Measurements from ENCODE around the gene ATP13A2.

ATP13A2 gene

DNA sequence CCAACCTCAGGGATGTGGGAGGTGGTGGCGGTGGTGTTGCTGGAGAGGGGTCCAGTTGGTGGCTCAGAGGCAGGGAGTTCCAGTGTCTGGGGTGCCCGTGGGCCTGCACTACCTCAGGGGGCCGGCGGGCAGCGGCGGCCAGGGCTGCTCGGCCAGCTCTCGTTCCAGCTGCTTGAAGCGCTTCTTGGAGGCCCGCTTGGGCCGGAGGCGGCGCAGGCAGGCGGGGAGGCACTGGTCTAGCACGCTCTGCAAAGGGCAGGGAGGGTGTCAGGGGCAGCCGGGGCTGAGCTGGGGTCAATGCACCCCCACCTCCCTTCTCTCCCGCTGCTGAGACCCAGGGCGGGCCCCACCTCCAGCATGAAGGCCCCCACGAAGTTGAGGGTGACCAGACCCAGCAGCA is 25.6 kb downstream of the ATP13A2 start:
- no peak overlapping the region for H3K4me3 ChIP-seq (ENCODE audit: low read length)
- no peak for TF ChIP-seq ZNF274 (IDR thresholded peaks at IDR 0.05; ENCODE audit: low read depth, low read length)

DNA sequence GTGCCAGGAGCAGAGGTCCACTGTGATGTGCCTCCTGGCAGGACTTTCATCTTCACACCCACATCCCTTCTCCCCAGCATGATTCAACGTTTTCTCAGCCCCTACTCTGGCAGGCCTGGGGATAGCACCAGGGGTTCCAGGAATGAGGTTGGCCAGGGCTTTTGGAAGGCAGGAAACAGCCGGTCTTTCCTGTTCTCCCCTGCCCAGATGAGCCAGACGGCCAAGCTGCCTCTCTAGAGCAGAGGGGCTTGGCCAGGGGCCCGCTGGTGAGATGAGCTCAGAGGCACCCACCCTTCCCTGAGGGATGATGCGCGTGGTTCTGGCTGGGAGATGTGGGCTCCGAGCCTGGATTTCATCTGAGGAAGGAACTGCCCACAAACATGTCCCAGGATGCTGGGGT is 27.0 kb downstream of the ATP13A2 start:
- no peak for TF ChIP-seq ZNF274 (IDR thresholded peaks at IDR 0.05; ENCODE audit: low read depth, low read length)
- H3K4me3 ChIP-seq (ENCODE audit: low read length), result no peak overlapping the region

GRCh38 chr1:16983649-16984048 is 28.1 kb downstream of the ATP13A2 start:
- H3K4me3 ChIP-seq (ENCODE audit: low read length), result no peak overlapping the region
- no peak for TF ChIP-seq ZNF274 (IDR thresholded peaks at IDR 0.05; ENCODE audit: low read depth, low read length)

GRCh38 chr1:16982902-16983301 is 28.8 kb downstream of the ATP13A2 start:
- no peak overlapping the region for H3K4me3 ChIP-seq (ENCODE audit: low read length)
- TF ChIP-seq ZNF274 (IDR thresholded peaks at IDR 0.05; ENCODE audit: low read depth, low read length), result no peak

GRCh38 chr1:16981269-16981849 is 30.4 kb downstream of the ATP13A2 start:
- TF ChIP-seq ZNF274 (IDR thresholded peaks at IDR 0.05; ENCODE audit: low read depth, low read length), result no peak

DNA sequence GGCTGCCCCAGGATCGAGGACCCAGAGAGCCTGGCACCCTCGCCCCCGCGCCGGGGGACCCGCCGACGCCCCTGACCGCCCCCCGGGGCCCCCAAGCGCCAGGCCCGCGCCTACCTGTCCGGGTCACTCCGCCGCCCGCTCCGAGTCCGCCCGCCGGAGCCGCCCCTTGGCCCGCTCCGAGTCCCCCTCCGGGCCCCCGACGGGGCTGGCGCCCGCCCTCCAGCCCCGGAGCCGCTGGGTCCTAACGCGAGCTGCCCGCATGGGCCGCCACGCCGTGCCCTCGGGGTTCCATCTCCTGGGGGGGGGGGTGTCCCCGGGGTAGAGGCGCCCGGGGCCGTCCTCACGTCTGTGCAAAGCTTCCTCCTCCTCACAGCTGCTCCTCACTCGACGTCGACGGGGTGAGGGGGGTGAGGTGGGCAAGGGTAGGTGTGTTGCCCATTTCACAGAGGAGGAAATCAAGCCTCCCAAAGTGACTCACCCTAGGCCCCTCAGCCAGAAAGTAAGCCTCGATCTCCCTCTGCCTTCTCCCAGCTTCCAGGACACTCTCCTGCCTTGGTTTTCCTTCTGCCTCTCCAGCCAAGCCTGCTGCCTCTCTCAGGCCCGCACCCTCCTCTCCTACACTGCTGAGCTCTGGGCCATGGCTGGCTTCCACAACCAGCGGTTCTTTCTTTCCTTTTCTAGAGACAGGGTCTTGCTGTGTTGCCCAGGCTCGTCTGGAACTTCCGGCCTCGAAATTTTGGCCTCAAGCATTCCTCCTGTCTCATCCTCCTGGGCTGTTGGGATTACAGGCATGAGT is 31.1 kb downstream of the ATP13A2 start, which contains the start of gene MFAP2:
MFAP2 (minus strand) TSS at position 148 of the 796 bp plus-strand sequence. CDS start 2,347 bp downstream, outside the sequence.
- no peak for TF ChIP-seq ZNF274 (IDR thresholded peaks at IDR 0.05; ENCODE audit: low read depth, low read length)
- H3K4me3 ChIP-seq (ENCODE audit: low read length), result no peak within 1 kb of the TSS

More at GRCh38 chr1:16981269-16981849, 30.4 kb downstream of the ATP13A2 start:
- H3K4me3 ChIP-seq (ENCODE audit: low read length), result no peak overlapping the region

DNA sequence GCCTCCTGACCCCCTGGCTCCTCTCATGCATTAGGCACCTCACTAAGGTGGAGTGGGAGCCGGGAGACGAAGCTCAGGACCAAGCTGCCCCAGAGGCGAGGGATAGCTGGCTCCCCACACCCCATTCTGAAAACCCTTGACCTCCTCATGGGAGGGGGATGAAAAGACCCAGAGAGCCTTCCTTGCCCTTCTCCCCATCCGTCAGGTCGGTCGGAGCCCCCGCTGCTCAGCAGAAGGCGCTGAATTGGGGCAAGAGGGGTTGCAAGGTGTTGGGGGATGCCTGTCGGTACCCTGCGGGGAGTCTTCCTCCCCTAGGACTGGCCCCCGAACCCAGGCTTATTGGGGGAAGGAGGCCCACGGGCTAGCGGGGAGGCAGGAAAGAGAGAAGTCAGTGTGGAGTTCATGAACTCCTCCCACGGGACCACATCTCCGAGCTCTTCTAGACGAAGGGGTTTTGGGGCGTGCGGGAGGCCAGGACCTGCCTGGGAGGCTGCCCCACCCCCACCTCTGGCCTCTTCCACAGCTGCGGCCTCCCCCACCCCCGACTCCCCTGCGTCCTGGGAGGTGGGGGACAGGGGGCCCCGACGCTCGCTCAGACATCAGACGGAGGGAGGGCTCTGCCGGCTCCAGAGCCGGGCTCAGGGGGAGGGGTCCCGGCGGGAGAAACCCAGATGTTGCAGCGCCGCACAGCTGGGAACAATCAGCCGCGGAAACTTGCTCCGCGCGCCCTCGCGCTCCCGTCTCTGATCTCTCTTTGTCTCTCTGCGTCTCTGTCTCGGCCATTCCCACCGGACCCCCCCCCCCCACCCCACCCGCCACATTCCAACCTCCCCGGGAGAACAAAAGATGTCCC is 32.0 kb downstream of the ATP13A2 start:
- no peak for TF ChIP-seq ZNF274 (IDR thresholded peaks at IDR 0.05; ENCODE audit: low read depth, low read length)
- H3K4me3 ChIP-seq (ENCODE audit: low read length), result no peak overlapping the region

DNA sequence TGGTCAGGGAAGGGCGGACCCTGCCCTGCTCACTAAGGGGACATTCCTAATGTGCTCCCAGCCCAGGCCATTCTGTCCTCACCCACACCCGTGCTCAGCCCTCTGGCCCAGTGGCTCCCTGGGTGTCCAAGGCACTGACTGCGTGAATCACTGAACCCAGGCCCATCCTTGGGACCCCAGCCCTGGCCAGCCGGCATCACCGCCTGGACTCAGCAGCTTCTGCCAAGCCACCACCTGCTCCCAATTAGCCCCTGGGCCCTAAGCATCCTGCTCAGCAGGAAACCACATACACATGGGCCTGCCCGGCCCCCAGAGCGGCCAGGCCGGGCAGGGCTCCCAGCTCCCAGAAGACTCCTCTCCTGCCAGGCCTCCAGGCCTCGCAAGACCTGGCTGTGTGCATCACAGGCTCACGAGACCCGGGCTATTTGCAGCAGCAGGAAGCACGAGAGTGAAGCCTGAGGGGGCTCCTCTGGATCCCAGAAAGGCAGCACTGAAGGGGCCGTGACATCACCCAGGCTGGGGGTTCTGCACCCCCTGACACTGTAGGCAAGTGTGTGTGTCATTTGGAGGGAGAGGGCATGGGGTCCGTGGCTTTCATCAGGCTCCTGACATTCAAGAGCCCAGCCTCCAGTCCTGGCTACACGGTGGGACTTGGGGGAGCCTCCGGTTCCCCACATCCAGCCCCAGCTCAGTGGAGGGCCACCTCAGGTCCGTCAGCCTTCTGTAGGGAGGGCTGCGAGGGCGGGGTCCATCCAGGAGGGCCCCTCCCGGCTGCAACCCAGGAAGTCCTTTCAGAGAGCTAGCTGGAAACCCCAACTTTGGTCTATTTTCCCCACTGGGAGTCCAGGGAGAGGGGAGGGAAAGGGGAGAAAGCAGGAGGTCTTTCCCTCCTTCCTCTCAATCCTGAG is 32.9 kb downstream of the ATP13A2 start:
- no peak for TF ChIP-seq ZNF274 (IDR thresholded peaks at IDR 0.05; ENCODE audit: low read depth, low read length)
- H3K4me3 ChIP-seq (ENCODE audit: low read length), result no peak overlapping the region

- no peak for TF ChIP-seq ZNF274 (IDR thresholded peaks at IDR 0.05; ENCODE audit: low read depth, low read length)
- H3K4me3 ChIP-seq (ENCODE audit: low read length), result no peak overlapping the region
These were observed 33.6 kb downstream of the ATP13A2 start for GRCh38 chr1:16978139-16978538.

DNA sequence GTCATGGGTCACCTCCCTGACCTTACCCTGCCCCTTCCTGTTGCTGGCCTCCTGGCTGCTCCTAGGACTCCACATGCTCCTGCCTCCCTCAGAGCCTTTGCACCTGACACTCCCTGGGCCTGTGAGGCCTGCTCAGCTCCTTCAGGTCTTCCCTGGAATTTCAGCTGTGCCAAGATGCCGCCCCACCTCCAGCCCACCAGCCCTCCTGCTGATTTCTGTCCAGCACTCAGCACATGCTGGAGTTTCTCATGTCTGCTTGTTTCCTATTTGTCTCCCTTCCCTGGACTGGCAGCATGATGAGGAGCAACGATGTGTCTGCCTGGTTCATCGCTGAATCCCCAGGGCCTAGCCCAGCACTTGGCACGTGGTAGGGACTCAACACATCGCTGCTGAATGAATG is 34.4 kb downstream of the ATP13A2 start:
- TF ChIP-seq ZNF274 (IDR thresholded peaks at IDR 0.05; ENCODE audit: low read depth, low read length), result no peak
- no peak overlapping the region for H3K4me3 ChIP-seq (ENCODE audit: low read length)

DNA sequence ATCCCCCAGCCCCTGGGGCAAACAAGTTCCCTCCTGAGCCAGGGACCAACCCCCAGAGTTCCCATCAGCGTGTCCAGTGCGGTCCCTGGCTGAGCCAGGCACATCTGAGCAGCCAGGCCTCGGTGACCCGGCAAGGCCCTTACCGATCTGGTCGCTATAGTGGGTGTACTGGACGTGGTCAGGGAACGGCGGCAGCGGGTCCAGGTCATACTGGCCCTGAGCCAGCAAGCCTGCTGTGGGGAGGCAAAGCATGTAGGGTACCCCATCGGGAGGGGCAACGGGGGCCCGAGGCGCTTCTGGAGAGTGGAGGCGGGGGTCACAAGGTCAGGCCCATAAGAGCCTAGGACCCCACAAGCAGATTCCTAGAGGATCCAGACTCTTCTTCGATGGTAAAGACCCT is 34.8 kb downstream of the ATP13A2 start:
- H3K4me3 ChIP-seq (ENCODE audit: low read length), result no peak overlapping the region
- no peak for TF ChIP-seq ZNF274 (IDR thresholded peaks at IDR 0.05; ENCODE audit: low read depth, low read length)

DNA sequence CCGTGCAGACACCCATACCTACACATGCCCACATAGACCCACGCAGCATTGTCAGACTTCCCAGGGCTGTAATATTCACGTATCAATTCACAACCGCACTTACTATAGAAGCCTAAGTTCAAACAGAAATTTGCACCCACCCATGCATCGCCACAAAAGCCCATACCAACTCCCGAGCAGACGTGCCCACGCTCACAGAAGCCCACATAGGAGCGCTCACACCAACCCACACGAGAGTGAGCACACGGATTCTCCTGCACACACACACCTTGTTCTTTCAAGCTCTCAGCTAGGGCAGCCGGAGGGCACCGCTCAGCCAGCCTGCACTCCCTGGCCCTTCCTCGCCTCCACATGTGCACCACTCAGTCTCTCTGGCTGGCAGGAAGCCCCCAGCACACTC is 35.9 kb downstream of the ATP13A2 start:
- H3K4me3 ChIP-seq (ENCODE audit: low read length), result no peak overlapping the region
- no peak for TF ChIP-seq ZNF274 (IDR thresholded peaks at IDR 0.05; ENCODE audit: low read depth, low read length)

DNA sequence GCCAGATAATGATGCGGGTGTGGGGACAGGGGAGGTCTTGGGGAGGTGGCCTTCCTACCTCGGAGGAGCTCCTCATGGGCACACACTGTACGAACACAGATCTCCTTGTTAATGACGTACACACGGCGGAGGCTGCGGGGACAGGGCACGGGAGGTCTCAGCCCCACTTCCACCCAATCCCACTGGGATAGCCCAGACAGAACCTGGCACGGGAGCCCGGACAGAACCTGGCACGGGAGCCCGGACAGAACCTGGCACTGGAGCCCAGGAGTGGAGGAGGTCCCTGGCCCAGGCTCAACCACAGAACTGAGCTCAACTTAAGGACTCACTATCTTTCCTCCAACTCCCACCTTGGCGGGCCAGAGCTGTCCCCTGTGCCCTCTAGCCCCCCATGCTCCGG is 36.5 kb downstream of the ATP13A2 start:
- TF ChIP-seq ZNF274 (IDR thresholded peaks at IDR 0.05; ENCODE audit: low read depth, low read length), result no peak
- H3K4me3 ChIP-seq (ENCODE audit: low read length), result no peak overlapping the region
